ENCODE data around the gene CARD6. TPM values are rescaled to one million over a fixed set of nuclear protein-coding genes. Genes with fewer than 3 reads are reported as not detected.
"Not testable (repeated sequence)": the region's sequence is repeated elsewhere in the genome, so short reads cannot be mapped to it uniquely, and the experiment has no call there.

Gene CARD6
- total RNA-seq (2022) (5.6 and 6.6 TPM in 2 replicates), Bru-seq, nascent RNA (percentile 62 among the genes with signal in this experiment), BruChase-seq, experiment 1, labeled RNA remaining after a 6-hour chase (percentile 65 among the genes with signal in this experiment), BruChase-seq, experiment 2, labeled RNA remaining after a 2-hour chase (percentile 71 among the genes with signal in this experiment)
- long read RNA-seq, full-length matches to known transcripts: 10 of 13 reads
- long read RNA-seq, partial matches to known transcripts: 1 of 13 reads
- long read RNA-seq, other reads (novel, unspliced or antisense): 2 of 13 reads

DNA sequence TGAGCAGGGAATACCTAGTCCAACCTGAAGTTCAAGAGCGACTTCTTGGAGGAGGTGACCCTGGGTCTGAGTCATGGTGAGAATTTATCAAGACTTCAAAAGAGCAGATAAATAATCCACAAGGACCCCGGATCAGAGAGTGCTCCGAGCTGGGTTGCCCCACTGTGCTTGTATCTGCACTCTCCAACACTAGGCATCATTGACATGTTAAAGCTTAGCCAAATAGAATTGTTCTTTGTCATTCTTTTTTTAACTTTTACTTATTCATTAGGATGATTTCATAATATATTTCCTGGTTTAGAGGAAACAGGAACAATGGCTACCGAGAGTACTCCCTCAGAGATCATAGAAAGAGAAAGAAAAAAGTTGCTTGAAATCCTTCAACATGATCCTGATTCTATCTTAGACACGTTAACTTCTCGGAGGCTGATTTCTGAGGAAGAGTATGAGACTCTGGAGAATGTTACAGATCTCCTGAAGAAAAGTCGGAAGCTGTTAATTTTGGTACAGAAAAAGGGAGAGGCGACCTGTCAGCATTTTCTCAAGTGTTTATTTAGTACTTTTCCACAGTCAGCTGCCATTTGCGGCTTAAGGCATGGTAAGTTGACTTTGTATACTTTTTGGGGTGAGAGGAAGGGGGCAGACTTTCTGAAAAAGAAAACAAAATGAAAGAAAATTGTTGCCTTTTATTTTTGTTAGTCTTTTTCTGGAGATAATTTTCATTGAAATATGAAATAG lies at the start of gene CARD6:
CARD6 (plus strand) TSS at position 300 of the 738 bp plus-strand sequence; CDS start at position 316, 16 bp downstream.
- peak; percentile 55 for DNase-seq (ENCODE audit: unreplicated experiment)

GRCh38 chr5:40791715-40792139 lies 49.4 kb upstream of the CARD6 start:
- POLR2A ChIA-PET: interaction anchor here (0.7 to 1.3 kb wide), 5 partner anchors 10 to 44 kb away, joined by 3 to 4 read pairs (median 3); partner anchors contain the start of gene RPL37

More for the DNA sequence above, at the start of gene CARD6:
- TSS peak; percentile 83 for BruUV-seq (replicated peaks)
- TF ChIP-seq CTCF (IDR thresholded peaks at IDR 0.05; ENCODE audit: unreplicated experiment): no peak
- Mint-ChIP-seq H3K9me3 (ENCODE audit: unreplicated experiment) (no peaks in the 10 kb centered on the region), H3K4me3 (ENCODE audit: unreplicated experiment) (peak within 1 kb of the TSS; percentile 80), H3K4me1 (ENCODE audit: insufficient read depth, unreplicated experiment) (peaks cover 15% of the 10 kb centered on the region), H3K27me3 (ENCODE audit: insufficient read depth, unreplicated experiment) (no peaks in the 10 kb centered on the region), H3K27ac (ENCODE audit: low read depth, unreplicated experiment) (peak within 1 kb of the TSS; percentile 94), H3K36me3 (ENCODE audit: insufficient read depth, unreplicated experiment) (peaks cover 9% of the 10 kb centered on the region)
- intact Hi-C loops (cut with micrococcal nuclease): no loop called here
- ChIA-PET POLR2A (interaction anchor here (0.7 to 3.9 kb wide), 13 partner anchors 9 to 1147 kb away, joined by 3 to 31 read pairs (median 4); no protein-coding TSS in a partner anchor), CTCF (interaction anchor here (0.6 to 1.1 kb wide), 2 partner anchors 43 to 47 kb away, joined by 3 to 7 read pairs; partner anchors contain the start of gene PRKAA1)

DNA sequence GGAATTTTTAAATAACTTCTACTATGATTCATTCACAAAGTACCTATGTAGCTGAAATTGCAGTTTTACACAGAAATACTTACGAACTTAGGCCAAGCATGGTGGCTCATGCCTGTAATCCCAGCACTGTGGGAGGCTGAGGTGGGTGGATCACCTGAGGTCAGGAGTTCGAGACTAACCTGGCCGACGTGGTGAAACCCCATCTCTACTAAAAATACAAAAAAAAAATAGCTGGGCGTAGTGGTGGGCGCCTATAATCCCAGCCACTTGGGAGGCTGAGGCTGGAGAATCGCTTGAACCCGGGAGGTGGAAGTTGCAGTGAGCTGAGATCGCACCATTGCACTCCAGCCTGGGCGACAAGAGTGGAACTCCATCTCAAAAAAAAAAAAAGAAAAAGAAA lies 48.5 kb upstream of the CARD6 start:
- H3K4me3 Mint-ChIP-seq (ENCODE audit: unreplicated experiment); H3K27me3 Mint-ChIP-seq (ENCODE audit: insufficient read depth, unreplicated experiment); intact Hi-C loops (cut with micrococcal nuclease); BruUV-seq (replicated peaks); H3K36me3 Mint-ChIP-seq (ENCODE audit: insufficient read depth, unreplicated experiment); H3K9me3 Mint-ChIP-seq (ENCODE audit: unreplicated experiment); H3K27ac Mint-ChIP-seq (ENCODE audit: low read depth, unreplicated experiment); DNase-seq (ENCODE audit: unreplicated experiment): not testable (repeated sequence)
- ChIA-PET POLR2A (interaction anchor here (1.5 kb wide), 1 partner anchor 40 kb away, joined by 3 read pairs; no protein-coding TSS in a partner anchor), CTCF (interaction anchor here (0.6 kb wide), 2 partner anchors 17 to 57 kb away, joined by 3 read pairs; no protein-coding TSS in a partner anchor)
- H3K4me1 Mint-ChIP-seq (ENCODE audit: insufficient read depth, unreplicated experiment): peaks cover 15% of the 10 kb centered on the region

More at GRCh38 chr5:40791715-40792139, 49.4 kb upstream of the CARD6 start:
- CTCF ChIA-PET: no interaction called here
- Mint-ChIP-seq H3K4me3 (ENCODE audit: unreplicated experiment) (no peak overlapping the region), H3K4me1 (ENCODE audit: insufficient read depth, unreplicated experiment) (peaks cover 15% of the 10 kb centered on the region), H3K36me3 (ENCODE audit: insufficient read depth, unreplicated experiment) (peaks cover 9% of the 10 kb centered on the region), H3K27ac (ENCODE audit: low read depth, unreplicated experiment) (no peak overlapping the region), H3K9me3 (ENCODE audit: unreplicated experiment) (peaks cover 9% of the 10 kb centered on the region), H3K27me3 (ENCODE audit: insufficient read depth, unreplicated experiment) (no peaks in the 10 kb centered on the region)
- peak; percentile 31 for DNase-seq (ENCODE audit: unreplicated experiment)
- BruUV-seq (replicated peaks): no TSS peak
- TF ChIP-seq CTCF (IDR thresholded peaks at IDR 0.05; ENCODE audit: unreplicated experiment): no peak
- intact Hi-C loops (cut with micrococcal nuclease): no loop called here

DNA sequence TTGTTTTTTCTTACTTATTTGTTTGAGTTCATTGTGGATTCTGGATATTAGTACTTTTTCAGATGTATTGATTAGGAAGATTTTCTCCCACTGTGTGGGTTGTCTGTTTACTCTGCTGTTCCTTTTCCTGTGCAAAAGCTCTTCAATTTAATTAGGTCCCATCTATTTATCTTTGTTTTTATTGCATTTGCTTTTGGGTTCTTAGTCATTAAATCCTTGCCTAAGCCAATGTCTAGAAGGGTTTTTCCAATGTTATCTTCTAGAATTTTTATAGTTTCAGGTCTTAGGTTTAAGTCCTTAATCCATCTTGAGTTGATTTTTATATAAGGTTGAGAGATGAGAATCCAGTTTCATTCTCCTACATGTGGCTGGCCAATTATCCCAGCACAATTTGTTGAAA lies 46.8 kb upstream of the CARD6 start:
- BruUV-seq (replicated peaks); intact Hi-C loops (cut with micrococcal nuclease); DNase-seq (ENCODE audit: unreplicated experiment); H3K36me3 Mint-ChIP-seq (ENCODE audit: insufficient read depth, unreplicated experiment); H3K27me3 Mint-ChIP-seq (ENCODE audit: insufficient read depth, unreplicated experiment); H3K9me3 Mint-ChIP-seq (ENCODE audit: unreplicated experiment); H3K27ac Mint-ChIP-seq (ENCODE audit: low read depth, unreplicated experiment); H3K4me3 Mint-ChIP-seq (ENCODE audit: unreplicated experiment): not testable (repeated sequence)
- peaks cover 15% of the 10 kb centered on the region for H3K4me1 Mint-ChIP-seq (ENCODE audit: insufficient read depth, unreplicated experiment)
- CTCF ChIA-PET: interaction anchor here (0.7 kb wide), 1 partner anchor 48 kb away, joined by 3 read pairs; no protein-coding TSS in a partner anchor
- POLR2A ChIA-PET: interaction anchor here (0.6 to 3.2 kb wide), 2 partner anchors 33 to 34 kb away, joined by 3 to 11 read pairs; no protein-coding TSS in a partner anchor

DNA sequence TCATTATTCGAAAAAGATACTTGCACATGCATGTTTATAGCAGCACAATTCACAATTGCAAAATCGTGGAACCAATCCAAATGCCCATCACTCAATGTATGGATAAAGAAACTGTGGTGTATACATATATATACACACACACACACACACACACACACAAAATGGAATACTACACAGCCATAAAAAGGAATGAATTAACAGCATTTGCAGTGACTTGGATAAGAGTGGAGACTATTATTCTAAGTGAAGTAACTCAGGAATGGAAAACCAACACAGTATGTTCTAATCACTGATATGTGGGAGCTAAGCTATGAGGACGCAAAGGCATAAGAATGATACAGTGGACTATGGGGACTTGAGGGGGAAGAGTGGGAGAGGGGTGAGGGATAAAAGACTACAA lies 46.3 kb upstream of the CARD6 start:
- BruUV-seq (replicated peaks); H3K4me3 Mint-ChIP-seq (ENCODE audit: unreplicated experiment); H3K27ac Mint-ChIP-seq (ENCODE audit: low read depth, unreplicated experiment); H3K27me3 Mint-ChIP-seq (ENCODE audit: insufficient read depth, unreplicated experiment); DNase-seq (ENCODE audit: unreplicated experiment); intact Hi-C loops (cut with micrococcal nuclease); H3K36me3 Mint-ChIP-seq (ENCODE audit: insufficient read depth, unreplicated experiment); H3K9me3 Mint-ChIP-seq (ENCODE audit: unreplicated experiment): not testable (repeated sequence)
- POLR2A ChIA-PET: interaction anchor here (0.6 to 3.2 kb wide), 3 partner anchors 8 to 35 kb away, joined by 3 to 11 read pairs (median 5); no protein-coding TSS in a partner anchor
- peaks cover 15% of the 10 kb centered on the region for H3K4me1 Mint-ChIP-seq (ENCODE audit: insufficient read depth, unreplicated experiment)
- CTCF ChIA-PET: interaction anchor here (0.7 kb wide), 1 partner anchor 47 kb away, joined by 3 read pairs; no protein-coding TSS in a partner anchor
